GM12878 (cell line): ENCODE results near the gene ALDH1A1. TPM values are rescaled to one million over a fixed set of nuclear protein-coding genes. Genes with fewer than 3 reads are reported as not detected.

Experiments used
- ATAC-seq: fragments of 200-7000 bp; cut with Tn5 transposase; 3 replicates; pipeline ENCODE4 v1.9.1; 2020; ENCODE audit warnings: mild to moderate bottlenecking, moderate library complexity
- BruUV-seq: library from RNA; stranded (reverse); fragments of 400-500 nt; replicated peaks from 2 replicates; lab custom pipeline; 2021; lab: Mats Ljungman, UMichigan
- CTCF ChIA-PET: fragments of 300-600 bp; sonication (Branson Sonifier 250); formaldehyde crosslinking; extraction: SDS; loops from one replicate; lab custom pipeline; 2021; ENCODE audit warnings: inconsistent platforms; lab: Yijun Ruan, JAX
- POLR2A ChIA-PET: fragments of 350-600 bp; formaldehyde crosslinking; extraction: SDS; loops from one replicate; lab custom pipeline; 2021; ENCODE audit warnings: inconsistent platforms; lab: Charles Lee
- RAD21 ChIA-PET: fragments of 300-600 bp; sonication (Branson Sonifier 250); formaldehyde crosslinking; loops from one replicate; lab custom pipeline; 2023; ENCODE audit warnings: antibody characterized with exemption; ENCODE audit not compliant: unreplicated experiment; lab: Charles Lee
- SMC1A ChIA-PET: fragments of 300-600 bp; sonication (Branson Sonifier 250); formaldehyde crosslinking; loops from one replicate; lab custom pipeline; 2023; ENCODE audit not compliant: unreplicated experiment, uncharacterized antibody; lab: Charles Lee
- DNase-seq: peaks from one replicate; pipeline ENCODE4 v3.0.0-alpha.2; 2011; ENCODE audit warnings: low read depth, low spot score
- FAIRE-seq: peaks from 3 replicates; lab custom pipeline; 2011; peaks lifted over from hg19 to GRCh38; lab: Jason Lieb, UNC
- H2AFZ ChIP-seq: 2 replicates; pipeline ENCODE4 v1.6.0; 2011; ENCODE audit warnings: low read depth, low read length, control low read depth; ENCODE audit not compliant: control insufficient read depth
- H3K27ac ChIP-seq: 2 replicates; pipeline ENCODE4 v1.5.1; 2011; ENCODE audit warnings: control low read depth; ENCODE audit not compliant: control insufficient read depth, insufficient read depth
- H3K27me3 ChIP-seq, 2 experiments: replicated peaks in 1 of 2; 2 replicates each; pipeline versions ENCODE4 v1.6.0 to v1.6.1; 2011; ENCODE audit warnings: low read length in 1 of 2; ENCODE audit not compliant: control insufficient read depth in 2 of 2, insufficient read depth in 2 of 2
- H3K36me3 ChIP-seq, 2 experiments: 2 replicates each; pipeline ENCODE4 v1.5.1; 2011; ENCODE audit warnings: low read length in 1 of 2; ENCODE audit not compliant: control insufficient read depth in 2 of 2, insufficient read depth in 2 of 2
- H3K4me1 ChIP-seq: 2 replicates; pipeline ENCODE4 v1.6.1; 2011; ENCODE audit warnings: mild to moderate bottlenecking, low read length, moderate library complexity, mixed read lengths; ENCODE audit not compliant: control insufficient read depth, insufficient read depth
- H3K4me2 ChIP-seq: 2 replicates; pipeline ENCODE4 v1.6.0; 2011; ENCODE audit warnings: control low read depth; ENCODE audit not compliant: control insufficient read depth, insufficient read depth
- H3K4me3 ChIP-seq: fragments of 200-600 bp; sonication (generic); 2 replicates; pipeline ENCODE4 v1.5.1; 2016
- H3K79me2 ChIP-seq: 2 replicates; pipeline ENCODE4 v1.6.0; 2011; ENCODE audit warnings: low read length; ENCODE audit not compliant: control insufficient read depth, insufficient read depth
- H3K9ac ChIP-seq: 2 replicates; pipeline ENCODE4 v1.8.0; 2011; ENCODE audit warnings: low read length, control low read depth, mixed read lengths; ENCODE audit not compliant: control insufficient read depth, insufficient read depth
- H3K9me3 ChIP-seq: replicated peaks from 3 replicates; pipeline ENCODE4 v1.5.1; 2011; ENCODE audit warnings: mild to moderate bottlenecking, low read length; ENCODE audit not compliant: control insufficient read depth, insufficient read depth
- H4K20me1 ChIP-seq: 2 replicates; pipeline ENCODE4 v1.6.0; 2011; ENCODE audit not compliant: control insufficient read depth, insufficient read depth
- BHLHE40 ChIP-seq, 2 experiments: fragments of 450-650 bp in 1 of 2; IDR thresholded peaks; 2 replicates each; pipeline ENCODE4 v1.6.1; 2011 to 2017; ENCODE audit warnings: low read depth in 2 of 2, borderline replicate concordance in 1 of 2, improper control_type of control experiment in 1 of 2, low read length in 1 of 2, mild to moderate bottlenecking in 1 of 2
- CBX3 ChIP-seq: fragments of 200-600 bp; sonication (generic); IDR thresholded peaks from 2 replicates; pipeline ENCODE4 v1.6.1; 2016; ENCODE audit warnings: low read depth, borderline replicate concordance
- FOS ChIP-seq: IDR thresholded peaks from 3 replicates; pipeline ENCODE4 v1.6.1; 2011; ENCODE audit warnings: borderline replicate concordance; ENCODE audit not compliant: insufficient read length; ENCODE audit errors: extremely low read depth
- IKZF1 ChIP-seq: fragments of 450-650 bp; conservative IDR thresholded peaks from 2 replicates; pipeline ENCODE4 v1.6.1; 2017; ENCODE audit warnings: antibody characterized with exemption, mild to moderate bottlenecking
- JUNB ChIP-seq: IDR thresholded peaks from 2 replicates; pipeline ENCODE4 v1.6.1; 2016; ENCODE audit warnings: antibody characterized with exemption, mild to moderate bottlenecking
- JUND ChIP-seq: IDR thresholded peaks from 2 replicates; pipeline ENCODE4 v1.6.1; 2012; ENCODE audit warnings: low read depth, mild to moderate bottlenecking, low read length, improper control_type of control experiment, moderate library complexity
- KDM1A ChIP-seq: fragments of 200-600 bp; sonication (generic); IDR thresholded peaks from 2 replicates; pipeline ENCODE4 v1.6.1; 2016; ENCODE audit warnings: borderline replicate concordance
- MEF2A ChIP-seq: IDR thresholded peaks from 2 replicates; pipeline ENCODE4 v1.6.1; 2011; ENCODE audit warnings: low read depth, mild to moderate bottlenecking, low read length, moderate library complexity; ENCODE audit not compliant: insufficient read depth
- NFYA ChIP-seq: IDR thresholded peaks from 2 replicates; pipeline ENCODE4 v1.6.1; 2011; ENCODE audit warnings: low read depth, mild to moderate bottlenecking, low read length, improper control_type of control experiment, borderline replicate concordance
- PAX8 ChIP-seq: fragments of 450-650 bp; IDR thresholded peaks from 2 replicates; pipeline ENCODE4 v1.6.1; 2017; ENCODE audit warnings: mild to moderate bottlenecking, moderate library complexity
- RB1 ChIP-seq: fragments of 450-650 bp; formaldehyde crosslinking; IDR thresholded peaks from 2 replicates; pipeline ENCODE4 v1.6.1; 2017; ENCODE audit warnings: mild to moderate bottlenecking, borderline replicate concordance
- RELB ChIP-seq: fragments of 450-650 bp; IDR thresholded peaks from 2 replicates; pipeline ENCODE4 v1.6.1; 2017; ENCODE audit warnings: low read depth, mild to moderate bottlenecking, moderate library complexity
- RFX5 ChIP-seq: IDR thresholded peaks from 2 replicates; pipeline ENCODE4 v1.6.1; 2011; ENCODE audit warnings: low read depth, low read length, improper control_type of control experiment
- TCF7 ChIP-seq: IDR thresholded peaks from 2 replicates; pipeline ENCODE4 v1.6.1; 2014; ENCODE audit warnings: antibody characterized with exemption, borderline replicate concordance
- ZNF384 ChIP-seq: IDR thresholded peaks from 2 replicates; pipeline ENCODE4 v1.6.1; 2012; ENCODE audit warnings: low read depth, mild to moderate bottlenecking, low read length, improper control_type of control experiment, borderline replicate concordance
- ZZZ3 ChIP-seq: IDR thresholded peaks from 2 replicates; pipeline ENCODE4 v1.6.1; 2011; ENCODE audit warnings: low read depth; ENCODE audit not compliant: control insufficient read depth, insufficient read length
- WGBS: methylation state at CpG from one replicate; pipeline ENCODE4 v1.1.6; 2016; ENCODE audit warnings: low lambda C conversion rate; ENCODE audit not compliant: insufficient replicate concordance, insufficient coverage; ENCODE audit errors: missing lambda C conversion rate; 5-methylcytosine and 5-hydroxymethylcytosine counted together
- in situ Hi-C: fragments of 300-500 bp; cut with MboI; formaldehyde crosslinking; loops from 9 replicates; pipeline ENCODE4 v1.14.3; 2018; ENCODE audit warnings: mixed read lengths
- intact Hi-C: fragments of 100-400 bp; cut with micrococcal nuclease; formaldehyde crosslinking; loops from one replicate; pipeline ENCODE4 v1.14.2; 2022; ENCODE audit not compliant: unreplicated experiment
- polyA plus RNA-seq, 11 experiments: library from polyadenylated mRNA; depleted of rRNA in 4 of 11; unstranded in 6 of 11; stranded (reverse) in 5 of 11; fragments of >200 nt; fragmentation: Nextera tagmentation in 4 of 11; fragmentation: Illumina TruSeq in 1 of 11; extraction: Ambion mirVana in 4 of 11; extraction: Trizol in 1 of 11; gene quantifications; 1 replicate in 1 of 11; 2 replicates in 10 of 11; pipeline versions ENCODE4 v1.2.1 to v1.2.3, GENCODE V29; 2011 to 2016; ENCODE audit warnings: inconsistent platforms in 2 of 11, missing spikeins in 2 of 11, low read depth in 1 of 11
- total RNA-seq, 4 experiments: library from RNA; depleted of rRNA in 3 of 4; stranded (reverse); fragments of >200 nt in 3 of 4; fragmentation: Illumina TruSeq in 1 of 4; extraction: Trizol in 1 of 4; gene quantifications; 2 replicates each; pipeline versions ENCODE4 v1.2.1 to v1.2.3, GENCODE V29; 2013 to 2021

Gene ALDH1A1
- total and polyA plus RNA-seq, 10 of the 15 experiments (the other 5 are each of a cell fraction or from before 2014, with no cell fraction given), result 0.03 to 0.54 TPM; not detected in 8

GRCh38 chr9:72930828-72931227 lies 22.0 kb downstream of the ALDH1A1 start (continued):
- TF ChIP-seq KDM1A (no peak), PAX8 (no peak)
- TF ChIP-seq, all 136 proteins: peak for 0

GRCh38 chr9:72929542-72929941 lies 23.3 kb downstream of the ALDH1A1 start:
- FAIRE-seq (no peak), DNase-seq (no peak), ATAC-seq (no peak)
- H4K20me1 ChIP-seq, result no peaks in the 10 kb centered on the region
- intact Hi-C loops (no loop called here), in situ Hi-C loops (no loop called here)
- H3K4me2 ChIP-seq, result no peak overlapping the region
- H3K36me3 ChIP-seq, result no peaks in the 10 kb centered on the region
- no TSS peak for BruUV-seq
- ChIA-PET CTCF (interaction anchor here (1.0 kb wide), 1 partner anchor 120 kb away, joined by 3 read pairs; no protein-coding TSS in a partner anchor), SMC1A (no interaction called here), RAD21 (interaction anchor here (0.6 kb wide), 1 partner anchor 938 kb away, joined by 4 read pairs; no protein-coding TSS in a partner anchor), POLR2A (no interaction called here)
- no peaks in the 10 kb centered on the region for H3K79me2 ChIP-seq
- no peak overlapping the region for H2AFZ ChIP-seq
- TF ChIP-seq BHLHE40 (IDR thresholded peaks at IDR 0.05; ENCODE audit: borderline replicate concordance in 1 of 2, low read depth in 2 of 2, low read length in 1 of 2), result no peak
- no peak for TF ChIP-seq RB1
- TF ChIP-seq NFYA, result no peak
- no peak for TF ChIP-seq ZZZ3
- no peak for TF ChIP-seq MEF2A
- no peak for TF ChIP-seq JUNB
- no peak for TF ChIP-seq RFX5
- no peak for TF ChIP-seq IKZF1
- TF ChIP-seq TCF7, result no peak
- TF ChIP-seq CBX3, result no peak
- TF ChIP-seq RELB, result no peak
- no peak for TF ChIP-seq FOS
- no peak for TF ChIP-seq JUND
- TF ChIP-seq ZNF384, result no peak
- 0% methylated on average over 1 of the region's 1 CpG for WGBS
- H3K9ac ChIP-seq, result no peak overlapping the region
- no peaks in the 10 kb centered on the region; a peak in 1 of 4 replicates for H3K27me3 ChIP-seq
- H3K4me1 ChIP-seq, result no peaks in the 10 kb centered on the region
- H3K4me3 ChIP-seq, result no peak overlapping the region
- H3K9me3 ChIP-seq, result no peaks in the 10 kb centered on the region
- no peak overlapping the region for H3K27ac ChIP-seq
